H9 (cell line): ENCODE results near the gene STXBP6. TPM values are rescaled to one million over a fixed set of nuclear protein-coding genes. Genes with fewer than 3 reads are reported as not detected.

Experiments
- DNase-seq: peaks from one replicate; pipeline ENCODE4 v3.0.0-alpha.2; 2017
- H2AFZ ChIP-seq: one replicate; pipeline ENCODE4 v1.6.1; 2013; ENCODE audit warnings: mild to moderate bottlenecking, low read length, control low read depth, moderate library complexity
- H2AK5ac ChIP-seq: 2 replicates; pipeline ENCODE4 v1.6.1; 2013; ENCODE audit warnings: low read length, control low read depth, mixed read lengths; ENCODE audit not compliant: insufficient read length
- H2BK120ac ChIP-seq: one replicate; pipeline ENCODE4 v1.6.1; 2013; ENCODE audit warnings: low read depth, mild to moderate bottlenecking, low read length, control low read depth, inconsistent platforms; ENCODE audit not compliant: poor library complexity, severe bottlenecking
- H2BK12ac ChIP-seq: 2 replicates; pipeline ENCODE4 v1.6.1; 2013; ENCODE audit warnings: low read length, control low read depth, mixed read lengths, low read depth; ENCODE audit not compliant: insufficient read length
- H2BK15ac ChIP-seq: 2 replicates; pipeline ENCODE4 v1.6.1; 2013; ENCODE audit warnings: low read depth, low read length, control low read depth
- H2BK20ac ChIP-seq: one replicate; pipeline ENCODE4 v1.6.1; 2013; ENCODE audit warnings: low read depth, mild to moderate bottlenecking, low read length, control low read depth, inconsistent platforms; ENCODE audit not compliant: poor library complexity, severe bottlenecking
- H2BK5ac ChIP-seq: 2 replicates; pipeline ENCODE4 v1.6.1; 2013; ENCODE audit warnings: low read length, control low read depth, mixed read lengths; ENCODE audit not compliant: insufficient read length
- H3K14ac ChIP-seq: 2 replicates; pipeline ENCODE4 v1.6.1; 2013; ENCODE audit warnings: low read length, control low read depth; ENCODE audit not compliant: insufficient read depth
- H3K18ac ChIP-seq: 2 replicates; pipeline ENCODE4 v1.6.1; 2013; ENCODE audit warnings: low read depth, mild to moderate bottlenecking, mixed read lengths, low read length, control low read depth; ENCODE audit not compliant: insufficient read length
- H3K23ac ChIP-seq: 2 replicates; pipeline ENCODE4 v1.6.1; 2013; ENCODE audit warnings: low read length, control low read depth, mixed read lengths, low read depth; ENCODE audit not compliant: insufficient read length
- H3K23me2 ChIP-seq: 2 replicates; pipeline ENCODE4 v1.6.1; 2013; ENCODE audit warnings: low read depth, mild to moderate bottlenecking, mixed read lengths, low read length, control low read depth; ENCODE audit not compliant: insufficient read length, poor library complexity, severe bottlenecking
- H3K27ac ChIP-seq: 2 replicates; pipeline ENCODE4 v1.5.1; 2013; ENCODE audit warnings: low read length, control low read depth, mixed read lengths, low read depth; ENCODE audit not compliant: insufficient read length
- H3K27me3 ChIP-seq: 2 replicates; pipeline ENCODE4 v1.6.1; 2013; ENCODE audit warnings: low read length, control low read depth, inconsistent platforms; ENCODE audit not compliant: insufficient read depth
- H3K4ac ChIP-seq: 2 replicates; pipeline ENCODE4 v1.6.1; 2013; ENCODE audit warnings: low read depth, mild to moderate bottlenecking, control low read depth, inconsistent platforms, low read length, moderate library complexity
- H3K4me1 ChIP-seq: 2 replicates; pipeline ENCODE4 v1.6.1; 2013; ENCODE audit warnings: low read length, control low read depth, inconsistent platforms; ENCODE audit not compliant: insufficient read depth
- H3K4me2 ChIP-seq: 2 replicates; pipeline ENCODE4 v1.6.1; 2013; ENCODE audit warnings: low read length, control low read depth, mixed read lengths; ENCODE audit not compliant: insufficient read length, insufficient read depth
- H3K56ac ChIP-seq: 2 replicates; pipeline ENCODE4 v1.6.1; 2013; ENCODE audit warnings: low read depth, mild to moderate bottlenecking, mixed read lengths, low read length, control low read depth; ENCODE audit not compliant: insufficient read length
- H3K79me1 ChIP-seq: 2 replicates; pipeline ENCODE4 v1.6.1; 2013; ENCODE audit warnings: low read depth, mild to moderate bottlenecking, moderate library complexity, low read length, control low read depth, inconsistent platforms; ENCODE audit not compliant: insufficient read depth, poor library complexity, severe bottlenecking
- H3K79me2 ChIP-seq: 2 replicates; pipeline ENCODE4 v1.6.1; 2013; ENCODE audit warnings: low read length, control low read depth, inconsistent platforms; ENCODE audit not compliant: insufficient read depth
- H3K9ac ChIP-seq: 2 replicates; pipeline ENCODE4 v1.6.1; 2013; ENCODE audit warnings: low read length, control low read depth, mixed read lengths; ENCODE audit not compliant: insufficient read length; ENCODE audit errors: extremely low read depth
- H3K9me3 ChIP-seq: one replicate; pipeline ENCODE4 v1.6.1; 2013; ENCODE audit warnings: low read depth, low read length, inconsistent platforms; ENCODE audit not compliant: control insufficient read depth
- H3T11ph ChIP-seq: one replicate; pipeline ENCODE4 v1.6.1; 2013; ENCODE audit warnings: mild to moderate bottlenecking, low read length, control low read depth, inconsistent platforms
- H4K20me1 ChIP-seq: one replicate; pipeline ENCODE4 v1.6.1; 2013; ENCODE audit not compliant: control insufficient read depth, insufficient read length, insufficient read depth
- H4K5ac ChIP-seq: 2 replicates; pipeline ENCODE4 v1.6.1; 2013; ENCODE audit warnings: low read depth, mild to moderate bottlenecking, mixed read lengths, low read length, control low read depth; ENCODE audit not compliant: insufficient read length
- H4K8ac ChIP-seq: replicated peaks from 2 replicates; pipeline ENCODE4 v1.6.1; 2013; ENCODE audit warnings: low read length, control low read depth, mixed read lengths, low read depth; ENCODE audit not compliant: insufficient read length
- H4K91ac ChIP-seq: 2 replicates; pipeline ENCODE4 v1.6.1; 2013; ENCODE audit warnings: low read depth, mild to moderate bottlenecking, moderate library complexity, mixed read lengths, low read length, control low read depth; ENCODE audit not compliant: insufficient read length
- H3K27ac Mint-ChIP-seq, 3 experiments: 2 replicates in 2 of 3; 3 replicates in 1 of 3; pipeline ENCODE4 v1.8.0; 2020 to 2021; ENCODE audit warnings: mixed read lengths in 3 of 3, mild to moderate bottlenecking in 1 of 3, moderate library complexity in 1 of 3
- H3K27me3 Mint-ChIP-seq: 2 replicates; pipeline ENCODE4 v1.8.0; 2021; ENCODE audit warnings: low read depth, mild to moderate bottlenecking, moderate library complexity, mixed read lengths
- H3K36me3 Mint-ChIP-seq, 3 experiments: 2 replicates in 2 of 3; 3 replicates in 1 of 3; pipeline ENCODE4 v1.8.0; 2020 to 2021; ENCODE audit warnings: low read depth in 3 of 3, mixed read lengths in 3 of 3; ENCODE audit not compliant: insufficient read depth in 1 of 3
- H3K4me1 Mint-ChIP-seq, 2 experiments: 2 replicates each; pipeline ENCODE4 v1.8.0; 2020; ENCODE audit warnings: mixed read lengths in 2 of 2
- H3K4me3 Mint-ChIP-seq, 2 experiments: 2 replicates in 1 of 2; 3 replicates in 1 of 2; pipeline ENCODE4 v1.8.0; 2020 to 2021; ENCODE audit warnings: mild to moderate bottlenecking in 2 of 2, mixed read lengths in 2 of 2, moderate library complexity in 1 of 2
- H3K9me3 Mint-ChIP-seq, 2 experiments: 2 replicates in 1 of 2; 3 replicates in 1 of 2; pipeline ENCODE4 v1.8.0; 2020; ENCODE audit warnings: mild to moderate bottlenecking in 2 of 2, mixed read lengths in 2 of 2, moderate library complexity in 1 of 2
- CTCF ChIP-seq: fragments of 200-600 bp; sonication (generic); conservative IDR thresholded peaks from 3 replicates; pipeline ENCODE4 v1.8.0; 2021; ENCODE audit warnings: antibody characterized with exemption, mild to moderate bottlenecking
- WGBS: extraction: QIAGEN DNeasy Blood & Tissue Kit; methylation state at CpG from one replicate; pipeline ENCODE4 v1.1.7; 2013; ENCODE audit warnings: missing lambda C conversion rate, low lambda C conversion rate, mixed read lengths; ENCODE audit not compliant: insufficient read length; ENCODE audit errors: extremely low coverage; 5-methylcytosine and 5-hydroxymethylcytosine counted together
- total RNA-seq: library from RNA; stranded (reverse); gene quantifications from 2 replicates; pipeline ENCODE4 v1.2.1, GENCODE V29; 2021

The STXBP6 gene
- total RNA-seq, 1 experiment from 2014 or later, result 3.6 TPM

GRCh38 chr14:24820616-24821015 lies 229.3 kb downstream of the STXBP6 start:
- Mint-ChIP-seq H3K4me1 (no peaks in the 10 kb centered on the region), H3K36me3 (no peaks in the 10 kb centered on the region), H3K4me3 (no peak overlapping the region), H3K27me3 (no peaks in the 10 kb centered on the region), H3K9me3 (no peaks in the 10 kb centered on the region), H3K27ac (no peak overlapping the region)
- Histone ChIP-seq H3K79me2 (no peaks in the 10 kb centered on the region), H3K4ac (no peak overlapping the region), H2BK5ac (no peak overlapping the region), H4K5ac (no peak overlapping the region), H2BK20ac (no peak overlapping the region), H2AK5ac (no peak overlapping the region), H3K4me2 (no peak overlapping the region), H2AFZ (no peak overlapping the region), H4K91ac (no peak overlapping the region), H3K18ac (no peak overlapping the region), H3K79me1 (no peaks in the 10 kb centered on the region), H2BK15ac (no peak overlapping the region), H3K23ac (no peak overlapping the region), H3K9me3 (no peaks in the 10 kb centered on the region), H3K27me3 (no peaks in the 10 kb centered on the region), H3K56ac (no peak overlapping the region), H2BK12ac (no peak overlapping the region), H3K4me1 (no peaks in the 10 kb centered on the region), H3K9ac (no peak overlapping the region), H2BK120ac (no peak overlapping the region), H4K20me1 (no peaks in the 10 kb centered on the region), H3K23me2 (no peaks in the 10 kb centered on the region), H3K27ac (no peak overlapping the region), H3T11ph (no peak overlapping the region), H4K8ac (no peak overlapping the region), H3K14ac (no peak overlapping the region)
- no peak for DNase-seq
- WGBS, result no CpG with 5 or more reads among the region's 5 CpGs
- no peak for TF ChIP-seq CTCF
